K562 (cell line): Measurements from ENCODE around the gene NR1D1. TPM values are rescaled to one million over a fixed set of nuclear protein-coding genes. Genes with fewer than 3 reads are reported as not detected.

ENCODE experiments used
- ASH1L ChIP-seq: fragments of 450-650 bp; IDR thresholded peaks from 2 replicates; pipeline ENCODE4 v1.6.1; 2018; ENCODE audit warnings: borderline replicate concordance, mild to moderate bottlenecking, low read depth; ENCODE audit not compliant: partially characterized antibody
- CREB1 ChIP-seq, 2 experiments: sonication (generic) in 1 of 2; formaldehyde crosslinking in 1 of 2; IDR thresholded peaks; 2 replicates each; pipeline versions ENCODE4 v1.6.1 to v1.8.0; 2012 to 2022; ENCODE audit warnings: inconsistent platforms in 1 of 2, mild to moderate bottlenecking in 1 of 2, missing genetic modification reagents in 1 of 2, moderate library complexity in 1 of 2
- FOXM1 ChIP-seq, 2 experiments: fragments of 450-650 bp in 1 of 2; sonication (generic) in 1 of 2; formaldehyde crosslinking in 1 of 2; IDR thresholded peaks; 2 replicates each; pipeline versions ENCODE4 v1.6.1 to v1.9.0; 2017 to 2022; ENCODE audit warnings: low read depth in 2 of 2, mild to moderate bottlenecking in 2 of 2, missing genetic modification reagents in 1 of 2, moderate library complexity in 1 of 2
- RBM22 ChIP-seq: fragments of 200-400 bp; formaldehyde crosslinking; IDR thresholded peaks from 2 replicates; pipeline ENCODE4 v1.6.1; 2018; ENCODE audit warnings: low read length, low read depth; ENCODE audit not compliant: poor library complexity, severe bottlenecking
- TSC22D4 ChIP-seq: fragments of 450-650 bp; IDR thresholded peaks from 2 replicates; pipeline ENCODE4 v1.6.1; 2016; ENCODE audit warnings: missing genetic modification characterization, missing biosample characterization, control low read depth
- ZC3H8 ChIP-seq: fragments of 450-650 bp; IDR thresholded peaks from 2 replicates; pipeline ENCODE4 v1.6.1; 2017
- ZNF507 ChIP-seq: conservative IDR thresholded peaks from 2 replicates; pipeline ENCODE4 v1.6.1; 2017; ENCODE audit warnings: missing genetic modification characterization, missing compliant biosample characterization
- ZNF707 ChIP-seq: fragments of 250-450 bp; sonication (Bioruptor Pico); conservative IDR thresholded peaks from 2 replicates; pipeline ENCODE4 v1.8.0; 2022; ENCODE audit warnings: inconsistent platforms, mild to moderate bottlenecking, moderate library complexity
- polyA plus RNA-seq, 8 experiments: library from polyadenylated mRNA; depleted of rRNA in 4 of 8; stranded (reverse) in 5 of 8; unstranded in 3 of 8; fragments of >200 nt; fragmentation: Nextera tagmentation in 2 of 8; fragmentation: Illumina TruSeq in 1 of 8; extraction: Ambion mirVana in 2 of 8; extraction: Trizol in 1 of 8; gene quantifications; 2 replicates each; pipeline versions ENCODE4 v1.2.1 to v1.2.3, GENCODE V29; 2011 to 2014; ENCODE audit warnings: inconsistent platforms in 1 of 8, missing spikeins in 1 of 8
- total RNA-seq, 7 experiments: library from RNA; depleted of rRNA in 6 of 7; stranded (reverse); fragments of >200 nt in 6 of 7; fragmentation: Illumina TruSeq in 2 of 7; extraction: Trizol in 2 of 7; gene quantifications; 2 replicates each; pipeline versions ENCODE4 v1.2.1 to v1.2.3, GENCODE V29; 2011 to 2021; ENCODE audit warnings: low replicate concordance in 1 of 7
- TF ChIP-seq, protein P1 (sequence below): fragments of 250-450 bp; sonication (Bioruptor Pico); IDR thresholded peaks from 2 replicates; pipeline ENCODE4 v1.5.0; 2021; ENCODE audit warnings: mild to moderate bottlenecking, moderate library complexity
- TF ChIP-seq, protein P2 (sequence below), 2 experiments: IDR thresholded peaks in 1 of 2; conservative IDR thresholded peaks in 1 of 2; 2 replicates each; pipeline ENCODE4 v1.6.1; 2016; ENCODE audit warnings: low read depth in 2 of 2, mild to moderate bottlenecking in 1 of 2, missing compliant biosample characterization in 1 of 2, missing genetic modification characterization in 1 of 2, moderate library complexity in 1 of 2
- TF ChIP-seq, protein P3 (sequence below): fragments of 450-650 bp; IDR thresholded peaks from 2 replicates; pipeline ENCODE4 v1.6.1; 2016; ENCODE audit warnings: antibody characterized with exemption
- TF ChIP-seq, protein P4 (sequence below): fragments of 250-450 bp; sonication (Bioruptor Pico); IDR thresholded peaks from 2 replicates; pipeline ENCODE4 v1.8.0; 2021; ENCODE audit warnings: moderate library complexity, mild to moderate bottlenecking, inconsistent platforms
- TF ChIP-seq, protein P5 (sequence below): sonication (generic); formaldehyde crosslinking; IDR thresholded peaks from 2 replicates; pipeline ENCODE4 v1.8.0; 2022; ENCODE audit warnings: mild to moderate bottlenecking, missing genetic modification reagents

The NR1D1 gene
- total and polyA plus RNA-seq, 9 of the 15 experiments (the other 6 are each of a cell fraction or from before 2014, with no cell fraction given): 0.25 to 7.7 (median 0.65) TPM

DNA sequence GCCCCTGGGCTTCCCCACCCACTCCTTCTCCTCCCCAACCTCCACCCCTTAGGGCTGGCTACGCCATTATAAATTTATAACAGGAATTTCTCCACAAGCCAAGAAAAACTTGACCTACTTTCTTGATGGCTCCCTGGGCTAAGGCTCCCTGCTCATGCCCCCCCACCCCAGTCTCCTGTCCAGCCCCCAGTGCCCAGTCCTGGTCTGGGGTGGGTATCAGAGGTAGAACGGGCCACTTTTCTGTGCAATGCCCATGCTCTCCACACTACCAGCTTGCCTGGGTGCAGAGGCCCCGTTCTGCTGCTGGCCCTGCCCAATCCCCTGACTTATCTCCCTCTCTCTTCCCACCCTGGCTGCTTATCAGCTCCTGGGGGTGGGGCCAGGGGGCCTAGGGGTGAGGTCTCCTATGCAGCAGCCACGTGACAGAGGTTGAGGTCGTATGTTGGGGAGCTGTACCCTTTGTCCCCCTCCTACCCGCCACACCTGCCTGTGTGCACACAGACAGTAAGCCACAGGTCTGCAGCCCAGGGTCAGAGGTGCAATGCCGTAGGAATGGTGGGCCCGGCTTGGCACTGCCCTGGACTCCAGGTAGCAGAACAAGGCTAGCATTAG, 27.5 kb downstream of the NR1D1 start (continued):
- TF ChIP-seq, protein P1, sequence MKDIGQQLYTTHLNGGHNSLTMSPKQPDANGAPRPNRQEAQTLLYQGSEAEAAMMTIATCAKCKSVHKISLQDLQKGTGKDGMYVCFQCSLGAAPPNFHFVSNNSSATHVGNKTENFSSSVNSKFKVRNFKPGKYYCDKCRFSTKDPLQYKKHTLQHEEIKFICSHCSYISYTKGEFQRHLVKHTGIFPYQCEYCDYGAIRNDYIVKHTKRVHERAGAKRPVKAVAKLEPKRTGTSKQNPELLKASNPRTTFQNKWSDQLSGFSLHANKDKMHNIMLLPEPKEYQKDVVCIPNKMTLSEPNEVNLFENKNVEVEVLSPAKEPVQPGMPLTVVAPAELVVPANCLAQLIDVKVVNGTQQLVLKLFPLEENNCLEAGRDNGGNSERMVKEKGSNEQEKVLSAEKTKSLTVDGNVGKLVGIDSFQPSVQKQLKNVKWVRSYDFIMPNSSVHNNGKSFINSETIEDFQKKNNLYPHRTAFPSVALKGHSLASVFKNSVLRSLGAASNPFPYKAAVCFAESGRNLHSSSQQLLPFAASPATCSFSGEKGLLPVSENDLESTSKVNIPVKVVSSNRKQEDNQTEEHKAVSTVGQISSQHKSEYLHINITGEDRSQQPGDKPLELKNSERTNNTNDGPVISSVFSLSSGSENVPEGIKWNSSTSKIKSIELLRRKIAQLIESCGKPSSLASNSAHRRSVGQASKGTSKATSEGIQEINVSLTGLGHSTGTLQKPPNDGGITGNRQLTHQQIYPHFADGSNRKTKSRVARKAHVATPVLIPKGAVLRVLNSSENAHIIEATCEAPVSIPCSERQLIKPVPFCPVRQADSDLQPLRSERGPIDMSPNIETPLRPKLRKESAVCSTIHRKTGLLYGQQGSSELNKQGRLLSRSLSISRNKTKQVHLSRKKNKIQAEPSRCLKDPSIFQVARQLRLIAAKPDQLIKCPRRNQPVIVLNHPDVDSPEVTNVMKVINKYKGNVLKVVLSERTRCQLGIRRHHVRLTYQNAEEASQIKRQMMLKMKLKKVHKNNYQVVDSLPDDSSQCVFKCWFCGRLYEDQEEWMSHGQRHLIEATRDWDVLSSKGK (CRISPR knock-in tag): no peak
- TF ChIP-seq CREB1 (IDR thresholded peaks at IDR 0.05) (no peak), CREB1 (CRISPR knock-in tag; IDR thresholded peaks at IDR 0.05) (no peak), FOXM1 (IDR thresholded peaks at IDR 0.05; ENCODE audit: low read depth) (no peak), FOXM1 (CRISPR knock-in tag; IDR thresholded peaks at IDR 0.05; ENCODE audit: low read depth) (no peak), ZNF507 (tag) (no peak), ASH1L (no peak), ZNF707 (CRISPR knock-in tag) (no peak), ZC3H8 (no peak), TSC22D4 (tag) (no peak), RBM22 (no peak)
- TF ChIP-seq, protein P2, sequence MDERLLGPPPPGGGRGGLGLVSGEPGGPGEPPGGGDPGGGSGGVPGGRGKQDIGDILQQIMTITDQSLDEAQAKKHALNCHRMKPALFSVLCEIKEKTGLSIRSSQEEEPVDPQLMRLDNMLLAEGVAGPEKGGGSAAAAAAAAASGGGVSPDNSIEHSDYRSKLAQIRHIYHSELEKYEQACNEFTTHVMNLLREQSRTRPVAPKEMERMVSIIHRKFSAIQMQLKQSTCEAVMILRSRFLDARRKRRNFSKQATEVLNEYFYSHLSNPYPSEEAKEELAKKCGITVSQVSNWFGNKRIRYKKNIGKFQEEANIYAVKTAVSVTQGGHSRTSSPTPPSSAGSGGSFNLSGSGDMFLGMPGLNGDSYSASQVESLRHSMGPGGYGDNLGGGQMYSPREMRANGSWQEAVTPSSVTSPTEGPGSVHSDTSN (CRISPR knock-in tag; IDR thresholded peaks at IDR 0.05; ENCODE audit: low read depth): no peak
- TF ChIP-seq, protein P2 (tag; conservative IDR thresholded peaks at IDR 0.05; ENCODE audit: low read depth): no peak
- TF ChIP-seq, protein P3, sequence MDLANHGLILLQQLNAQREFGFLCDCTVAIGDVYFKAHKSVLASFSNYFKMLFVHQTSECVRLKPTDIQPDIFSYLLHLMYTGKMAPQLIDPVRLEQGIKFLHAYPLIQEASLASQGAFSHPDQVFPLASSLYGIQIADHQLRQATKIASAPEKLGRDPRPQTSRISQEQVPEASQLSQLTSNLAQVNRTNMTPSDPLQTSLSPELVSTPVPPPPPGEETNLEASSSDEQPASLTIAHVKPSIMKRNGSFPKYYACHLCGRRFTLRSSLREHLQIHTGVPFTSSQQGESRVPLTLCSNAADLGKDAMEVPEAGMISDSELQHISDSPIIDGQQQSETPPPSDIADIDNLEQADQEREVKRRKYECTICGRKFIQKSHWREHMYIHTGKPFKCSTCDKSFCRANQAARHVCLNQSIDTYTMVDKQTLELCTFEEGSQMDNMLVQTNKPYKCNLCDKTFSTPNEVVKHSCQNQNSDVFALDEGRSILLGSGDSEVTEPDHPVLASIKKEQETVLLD: no peak
- TF ChIP-seq, protein P4, sequence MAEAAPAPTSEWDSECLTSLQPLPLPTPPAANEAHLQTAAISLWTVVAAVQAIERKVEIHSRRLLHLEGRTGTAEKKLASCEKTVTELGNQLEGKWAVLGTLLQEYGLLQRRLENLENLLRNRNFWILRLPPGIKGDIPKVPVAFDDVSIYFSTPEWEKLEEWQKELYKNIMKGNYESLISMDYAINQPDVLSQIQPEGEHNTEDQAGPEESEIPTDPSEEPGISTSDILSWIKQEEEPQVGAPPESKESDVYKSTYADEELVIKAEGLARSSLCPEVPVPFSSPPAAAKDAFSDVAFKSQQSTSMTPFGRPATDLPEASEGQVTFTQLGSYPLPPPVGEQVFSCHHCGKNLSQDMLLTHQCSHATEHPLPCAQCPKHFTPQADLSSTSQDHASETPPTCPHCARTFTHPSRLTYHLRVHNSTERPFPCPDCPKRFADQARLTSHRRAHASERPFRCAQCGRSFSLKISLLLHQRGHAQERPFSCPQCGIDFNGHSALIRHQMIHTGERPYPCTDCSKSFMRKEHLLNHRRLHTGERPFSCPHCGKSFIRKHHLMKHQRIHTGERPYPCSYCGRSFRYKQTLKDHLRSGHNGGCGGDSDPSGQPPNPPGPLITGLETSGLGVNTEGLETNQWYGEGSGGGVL (CRISPR knock-in tag): no peak
- TF ChIP-seq, protein P5, sequence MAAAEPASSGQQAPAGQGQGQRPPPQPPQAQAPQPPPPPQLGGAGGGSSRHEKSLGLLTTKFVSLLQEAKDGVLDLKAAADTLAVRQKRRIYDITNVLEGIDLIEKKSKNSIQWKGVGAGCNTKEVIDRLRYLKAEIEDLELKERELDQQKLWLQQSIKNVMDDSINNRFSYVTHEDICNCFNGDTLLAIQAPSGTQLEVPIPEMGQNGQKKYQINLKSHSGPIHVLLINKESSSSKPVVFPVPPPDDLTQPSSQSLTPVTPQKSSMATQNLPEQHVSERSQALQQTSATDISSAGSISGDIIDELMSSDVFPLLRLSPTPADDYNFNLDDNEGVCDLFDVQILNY (CRISPR knock-in tag): no peak
